ENCODE data around the gene OGA. TPM values are rescaled to one million over a fixed set of nuclear protein-coding genes. Genes with fewer than 3 reads are reported as not detected.

OGA gene
- total and polyA plus RNA-seq, 2 donors (not counting 3 experiments of a cell fraction or from before 2014, with no cell fraction given), result 30.8 to 118 TPM

GRCh38 chr10:101835362-101835761 lies 17.1 kb upstream of the OGA start:
- CTCF ChIA-PET, result interaction anchor here (0.6 to 10.5 kb wide), 25 partner anchors 8 to 664 kb away, joined by 3 to 742 read pairs (median 5); partner anchors contain the start of gene OGA
- FAIRE-seq, result no peak
- POLR2A ChIA-PET, result no interaction called here
- no peak for DNase-seq (ENCODE audit: low read depth, low spot score)
- no peaks in the 10 kb centered on the region for H3K9me3 ChIP-seq (replicated peaks; ENCODE audit: control insufficient read depth, insufficient read depth, low read length)
- H2AFZ ChIP-seq (ENCODE audit: low read depth, low read length), result no peak overlapping the region
- H3K9ac ChIP-seq (replicated peaks; ENCODE audit: extremely low read depth, insufficient read depth, low read length), result no peak overlapping the region
- dilution Hi-C loops (cut with MboI; ENCODE audit: extremely low pct_ligation_motif_present, low sequenced_read_pairs), result no loop called here
- H3K9me1 ChIP-seq (replicated peaks; ENCODE audit: control insufficient read depth, extremely low read depth, insufficient read depth, low read length), result no peaks in the 10 kb centered on the region
- no peak for TF ChIP-seq MYC (IDR thresholded peaks at IDR 0.05; ENCODE audit: low read depth, low read length)
- no peak for TF ChIP-seq GATA2 (IDR thresholded peaks at IDR 0.05; ENCODE audit: insufficient read depth, insufficient read length, low read depth, low read length)
- no peak for TF ChIP-seq POLR2AphosphoS5 (IDR thresholded peaks at IDR 0.05; ENCODE audit: insufficient read depth, low read depth, low read length)
- H3K36me3 ChIP-seq (ENCODE audit: control insufficient read depth in 2 of 2, extremely low read depth in 1 of 2, insufficient read depth in 2 of 2, low read length in 2 of 2), result no peaks in the 10 kb centered on the region
- intact Hi-C loops (cut with micrococcal nuclease), result no loop called here
- no peaks in the 10 kb centered on the region for H3K27me3 ChIP-seq (ENCODE audit: control insufficient read depth in 2 of 2, insufficient read depth in 2 of 2, low read length in 2 of 2)
- H3K27ac ChIP-seq (ENCODE audit: insufficient read depth, low read depth, low read length), result no peak overlapping the region
- no peaks in the 10 kb centered on the region for H4K20me1 ChIP-seq (replicated peaks; ENCODE audit: control insufficient read depth, extremely low read depth, insufficient read depth, low read length)
- no peak overlapping the region for H3K4me2 ChIP-seq (ENCODE audit: insufficient read depth, low read length)
- H3K4me3 ChIP-seq (replicated peaks in 1 of 3; ENCODE audit: insufficient read depth in 1 of 3, low read depth in 1 of 3, low read length in 3 of 3), result no peak overlapping the region
- no peaks in the 10 kb centered on the region for H3K79me2 ChIP-seq (ENCODE audit: control insufficient read depth, insufficient read depth, low read length)
- no TSS peak for BruUV-seq (replicated peaks)
- peaks cover 13% of the 10 kb centered on the region for H3K4me1 ChIP-seq (ENCODE audit: control insufficient read depth, extremely low read depth, insufficient read depth, low read length)

- Histone ChIP-seq H3K9me3 (replicated peaks; ENCODE audit: control insufficient read depth, insufficient read depth, low read length) (no peaks in the 10 kb centered on the region), H3K4me2 (ENCODE audit: insufficient read depth, low read length) (no peak overlapping the region), H2AFZ (ENCODE audit: low read depth, low read length) (no peak overlapping the region), H3K27ac (ENCODE audit: insufficient read depth, low read depth, low read length) (no peak overlapping the region), H3K9ac (replicated peaks; ENCODE audit: extremely low read depth, insufficient read depth, low read length) (no peak overlapping the region), H3K79me2 (ENCODE audit: control insufficient read depth, insufficient read depth, low read length) (no peaks in the 10 kb centered on the region), H3K4me1 (ENCODE audit: control insufficient read depth, extremely low read depth, insufficient read depth, low read length) (peaks cover 11% of the 10 kb centered on the region), H3K9me1 (replicated peaks; ENCODE audit: control insufficient read depth, extremely low read depth, insufficient read depth, low read length) (no peaks in the 10 kb centered on the region), H3K4me3 (replicated peaks in 1 of 3; ENCODE audit: insufficient read depth in 1 of 3, low read depth in 1 of 3, low read length in 3 of 3) (no peak overlapping the region), H3K36me3 (ENCODE audit: control insufficient read depth in 2 of 2, extremely low read depth in 1 of 2, insufficient read depth in 2 of 2, low read length in 2 of 2) (no peaks in the 10 kb centered on the region), H4K20me1 (replicated peaks; ENCODE audit: control insufficient read depth, extremely low read depth, insufficient read depth, low read length) (no peaks in the 10 kb centered on the region), H3K27me3 (ENCODE audit: control insufficient read depth in 2 of 2, insufficient read depth in 2 of 2, low read length in 2 of 2) (no peaks in the 10 kb centered on the region)
- FAIRE-seq (no peak), DNase-seq (ENCODE audit: low read depth, low spot score) (no peak)
- dilution Hi-C loops (cut with MboI; ENCODE audit: extremely low pct_ligation_motif_present, low sequenced_read_pairs) (no loop called here), intact Hi-C loops (cut with micrococcal nuclease) (no loop called here)
- ChIA-PET POLR2A (no interaction called here), CTCF (interaction anchor here (1.7 to 10.5 kb wide), 4 partner anchors 9 to 173 kb away, joined by 6 to 742 read pairs (median 22); partner anchors contain the start of gene OGA)
- BruUV-seq (replicated peaks), result no TSS peak
- TF ChIP-seq MYC (IDR thresholded peaks at IDR 0.05; ENCODE audit: low read depth, low read length), result no peak
- no peak for TF ChIP-seq CTCF (IDR thresholded peaks at IDR 0.05; ENCODE audit: extremely low read depth in 1 of 2, insufficient read depth in 1 of 2, low read depth in 1 of 2, low read length in 2 of 2)
- no peak for TF ChIP-seq EZH2 (IDR thresholded peaks at IDR 0.05; ENCODE audit: borderline replicate concordance, low read depth, low read length, severe bottlenecking)
- TF ChIP-seq, protein P1, sequence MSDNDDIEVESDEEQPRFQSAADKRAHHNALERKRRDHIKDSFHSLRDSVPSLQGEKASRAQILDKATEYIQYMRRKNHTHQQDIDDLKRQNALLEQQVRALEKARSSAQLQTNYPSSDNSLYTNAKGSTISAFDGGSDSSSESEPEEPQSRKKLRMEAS (IDR thresholded peaks at IDR 0.05; ENCODE audit: insufficient read depth, insufficient read length), result no peak
- TF ChIP-seq POLR2A (IDR thresholded peaks at IDR 0.05; ENCODE audit: low read depth, low read length), result no peak
- TF ChIP-seq POLR2AphosphoS5 (IDR thresholded peaks at IDR 0.05; ENCODE audit: insufficient read depth, low read depth, low read length), result no peak
- no peak for TF ChIP-seq FOS (IDR thresholded peaks at IDR 0.05; ENCODE audit: borderline replicate concordance, insufficient read depth, low read length)
- no peak for TF ChIP-seq GATA2 (IDR thresholded peaks at IDR 0.05; ENCODE audit: insufficient read depth, insufficient read length, low read depth, low read length)
- TF ChIP-seq JUN (IDR thresholded peaks at IDR 0.05; ENCODE audit: borderline replicate concordance, insufficient read depth, insufficient read length, low read depth), result no peak
Observed at GRCh38 chr10:101834341-101834740, 16.1 kb upstream of the OGA start.
